HG02571 (cell line): ENCODE results near the gene OR6Y1.

Experiments
- ATAC-seq: cut with Tn5 transposase; IDR thresholded peaks from one replicate; pipeline ENCODE4 v1.9.1; 2021; ENCODE audit warnings: mild to moderate bottlenecking, moderate library complexity; ENCODE audit not compliant: unreplicated experiment

OR6Y1 gene

DNA sequence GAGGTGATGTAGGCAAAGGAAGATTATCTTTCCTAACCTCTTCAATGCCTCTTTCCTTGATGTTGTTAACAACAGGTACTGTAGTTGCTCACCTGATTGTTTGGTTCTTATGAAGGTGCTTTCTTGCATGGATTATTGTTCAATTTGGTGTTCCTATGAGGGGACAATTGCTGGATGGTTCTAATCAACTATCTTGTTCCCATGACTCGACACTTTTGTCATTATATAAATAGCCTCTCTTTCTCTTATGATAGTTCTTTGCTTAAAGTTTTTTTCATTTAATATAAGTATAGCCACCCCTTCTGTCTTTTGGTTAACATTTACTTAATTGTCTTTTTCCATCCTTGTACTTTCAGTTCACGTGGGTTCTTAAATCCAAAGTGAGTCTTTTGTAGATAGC, 46.7 kb downstream of the OR6Y1 start:
- no peak for ATAC-seq

DNA sequence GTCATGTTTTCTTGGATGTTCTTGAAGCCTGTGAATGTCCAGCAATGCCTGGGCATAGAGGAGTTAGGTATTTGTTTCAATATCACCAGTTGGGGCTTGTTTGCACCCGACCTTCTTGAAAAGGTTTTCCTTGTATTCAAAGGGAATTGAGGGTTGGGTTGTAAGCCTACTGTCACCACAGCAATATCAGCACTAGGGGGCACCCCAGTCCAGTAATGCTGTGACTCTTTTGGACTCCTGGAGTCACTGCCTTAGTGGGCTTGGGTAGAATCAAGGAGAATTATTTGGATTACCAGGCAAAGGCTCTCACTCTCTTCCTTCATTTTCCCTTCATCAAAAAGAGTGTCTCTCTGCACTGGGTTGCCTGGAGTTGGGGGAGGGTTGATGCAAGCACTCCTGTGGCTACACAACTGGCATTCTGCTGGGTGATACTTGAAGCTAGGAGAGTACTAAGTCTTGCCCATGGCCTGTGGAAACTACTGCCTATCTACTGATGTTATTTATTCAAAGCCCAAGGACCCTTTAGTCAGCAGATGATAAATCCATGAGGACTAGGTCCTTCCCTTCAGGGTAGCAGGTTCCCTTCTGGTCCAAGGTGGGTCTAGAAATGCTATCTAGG, 47.7 kb downstream of the OR6Y1 start:
- no peak for ATAC-seq

GRCh38 chr1:158496374-158496773, 57.8 kb downstream of the OR6Y1 start:
- no peak for ATAC-seq

DNA sequence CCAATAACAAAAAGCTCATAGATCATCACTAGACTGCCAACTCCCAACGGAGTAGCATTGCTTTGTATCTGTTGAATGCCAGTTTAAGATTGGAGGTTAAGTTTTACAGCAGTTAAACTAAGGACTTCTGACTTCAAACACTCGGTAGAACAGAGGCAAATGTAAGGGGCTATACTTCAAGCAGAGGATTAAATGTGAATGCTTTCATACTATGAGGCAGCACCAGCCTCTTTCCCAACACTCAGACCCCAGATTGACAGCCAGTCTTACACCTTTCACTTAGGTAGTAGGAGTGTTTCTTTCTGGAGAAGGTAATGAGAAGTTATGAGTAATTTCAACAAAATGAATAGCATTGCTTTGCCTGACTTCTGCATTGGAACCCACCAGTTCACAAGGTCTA, 59.4 kb downstream of the OR6Y1 start:
- no peak for ATAC-seq
